Liver (tissue), 9 donors: ENCODE measurements around the gene VPS37B. TPM values are rescaled to one million over a fixed set of nuclear protein-coding genes. Genes with fewer than 3 reads are reported as not detected.
A peak's percentile ranks its signal among the peaks of the same experiment; 100 is the strongest.

ENCODE experiments used
- DNase-seq: peaks from one replicate; pipeline ENCODE4 v3.0.0-alpha.2; 2017; ENCODE audit warnings: low spot score
- H3K27ac ChIP-seq, 2 donors: one replicate each; pipeline ENCODE4 v1.7.0; 2013; ENCODE audit warnings: inconsistent platforms in 2 of 2, low read length in 2 of 2, control low read depth in 1 of 2, low read depth in 1 of 2, mild to moderate bottlenecking in 1 of 2
- H3K27me3 ChIP-seq, 4 donors: one replicate each; pipeline versions ENCODE4 v1.6.1 to v1.7.0; 2013; ENCODE audit warnings: low read length in 3 of 4, inconsistent platforms in 1 of 4, mild to moderate bottlenecking in 1 of 4, moderate library complexity in 1 of 4; ENCODE audit not compliant: control insufficient read depth in 4 of 4, insufficient read depth in 4 of 4
- H3K36me3 ChIP-seq, 4 donors: one replicate each; pipeline versions ENCODE4 v1.6.1 to v1.7.0; 2013; ENCODE audit warnings: low read length in 3 of 4, mild to moderate bottlenecking in 3 of 4, low read depth in 1 of 4, moderate library complexity in 1 of 4; ENCODE audit not compliant: control insufficient read depth in 4 of 4, insufficient read depth in 3 of 4
- H3K4me1 ChIP-seq, 4 donors: one replicate each; pipeline versions ENCODE4 v1.6.1 to v1.7.0; 2013; ENCODE audit warnings: low read length in 3 of 4, mild to moderate bottlenecking in 3 of 4, moderate library complexity in 1 of 4; ENCODE audit not compliant: control insufficient read depth in 4 of 4, insufficient read depth in 4 of 4
- H3K4me3 ChIP-seq, 3 donors: one replicate each; pipeline versions ENCODE4 v1.6.1 to v1.7.0; 2013; ENCODE audit warnings: low read length in 3 of 3, control low read depth in 1 of 3, low read depth in 1 of 3, mild to moderate bottlenecking in 1 of 3
- H3K9ac ChIP-seq, 2 donors: one replicate each; pipeline ENCODE4 v1.7.0; 2013; ENCODE audit warnings: low read length in 2 of 2, mild to moderate bottlenecking in 2 of 2, moderate library complexity in 2 of 2, control low read depth in 1 of 2, low read depth in 1 of 2
- H3K9me3 ChIP-seq, 4 donors: one replicate each; pipeline versions ENCODE4 v1.6.1 to v1.7.0; 2013; ENCODE audit warnings: low read length in 3 of 4; ENCODE audit not compliant: control insufficient read depth in 4 of 4
- ATF3 ChIP-seq: IDR thresholded peaks from 2 replicates; pipeline ENCODE4 v1.6.1; 2016; ENCODE audit warnings: antibody characterized with exemption
- CTCF ChIP-seq: fragments of 150-350 bp; IDR thresholded peaks from 2 replicates; pipeline ENCODE4 v1.5.1; 2017; ENCODE audit warnings: improper control_type of control experiment, low read depth, low read length; ENCODE audit not compliant: missing input control
- EGR1 ChIP-seq, 2 donors: IDR thresholded peaks; 2 replicates each; pipeline ENCODE4 v1.6.1; 2016 to 2018; ENCODE audit warnings: antibody characterized with exemption in 2 of 2, low read depth in 2 of 2
- FOXA1 ChIP-seq: IDR thresholded peaks from 2 replicates; pipeline ENCODE4 v1.6.1; 2016; ENCODE audit warnings: antibody characterized with exemption
- FOXA2 ChIP-seq: IDR thresholded peaks from 2 replicates; pipeline ENCODE4 v1.6.1; 2016; ENCODE audit warnings: antibody characterized with exemption
- GABPA ChIP-seq, 2 donors: IDR thresholded peaks in 1 of 2; conservative IDR thresholded peaks in 1 of 2; 2 replicates each; pipeline ENCODE4 v1.6.1; 2016; ENCODE audit warnings: antibody characterized with exemption in 2 of 2, mild to moderate bottlenecking in 1 of 2, moderate library complexity in 1 of 2
- HNF4A ChIP-seq, 2 donors: conservative IDR thresholded peaks; 2 replicates each; pipeline ENCODE4 v1.6.1; 2016; ENCODE audit warnings: antibody characterized with exemption in 2 of 2, mild to moderate bottlenecking in 2 of 2
- HNF4G ChIP-seq: IDR thresholded peaks from 2 replicates; pipeline ENCODE4 v1.6.1; 2016; ENCODE audit warnings: antibody characterized with exemption
- JUND ChIP-seq, 2 donors: IDR thresholded peaks; 2 replicates each; pipeline ENCODE4 v1.6.1; 2016; ENCODE audit warnings: antibody characterized with exemption in 2 of 2
- NR2F2 ChIP-seq: IDR thresholded peaks from 2 replicates; pipeline ENCODE4 v1.6.1; 2016; ENCODE audit warnings: antibody characterized with exemption
- RAD21 ChIP-seq, 2 donors: IDR thresholded peaks; 2 replicates each; pipeline ENCODE4 v1.6.1; 2016; ENCODE audit warnings: antibody characterized with exemption in 2 of 2, mild to moderate bottlenecking in 2 of 2
- REST ChIP-seq: IDR thresholded peaks from 2 replicates; pipeline ENCODE4 v1.6.1; 2016; ENCODE audit warnings: antibody characterized with exemption, mild to moderate bottlenecking
- RXRA ChIP-seq, 2 donors: IDR thresholded peaks; 2 replicates each; pipeline ENCODE4 v1.6.1; 2017 to 2018; ENCODE audit warnings: antibody characterized with exemption in 2 of 2, mild to moderate bottlenecking in 1 of 2
- TAF1 ChIP-seq: conservative IDR thresholded peaks from 2 replicates; pipeline ENCODE4 v1.6.1; 2016; ENCODE audit warnings: antibody characterized with exemption, mild to moderate bottlenecking
- YY1 ChIP-seq: IDR thresholded peaks from 2 replicates; pipeline ENCODE4 v1.6.1; 2016; ENCODE audit warnings: antibody characterized with exemption, mild to moderate bottlenecking
- WGBS: extraction: QIAGEN DNeasy Blood & Tissue Kit; methylation state at CpG from one replicate; pipeline ENCODE4 v1.1.7; 2013; 5-methylcytosine and 5-hydroxymethylcytosine counted together
- polyA plus RNA-seq, 2 donors: library from polyadenylated mRNA; stranded (reverse) in 1 of 2; unstranded in 1 of 2; fragments of 200-250 nt in 1 of 2; fragments of >200 nt in 1 of 2; fragmentation: Nextera tagmentation in 1 of 2; extraction: Ambion mirVana in 1 of 2; gene quantifications; one replicate each; pipeline versions ENCODE4 v1.2.1 to v1.2.3, GENCODE V29; 2013 to 2015
- total RNA-seq, 2 donors: library from RNA; depleted of rRNA; stranded (reverse); fragments of >200 nt; gene quantifications; one replicate each; pipeline ENCODE4 v1.2.3, GENCODE V29; 2014
- donor health status: healthy.
- donor health status: healthy.
- donor health status: healthy.
- donor health status: healthy.
- donor health status: healthy.

Gene VPS37B
- total and polyA plus RNA-seq, 4 donors = 2.3 to 6.8 (median 3.8) TPM

GRCh38 chr12:122864894-122865253, 31.1 kb downstream of the VPS37B start:
- Histone ChIP-seq H3K27ac (peak overlapping the region; percentile 78 to 91), H3K4me1 (peaks cover 31 to 93% (median 77%) of the 10 kb centered on the region in 4 donors), H3K36me3 (peaks cover 0 to 15% (median 4%) of the 10 kb centered on the region in 4 donors)

GRCh38 chr12:122862872-122863701, 32.8 kb downstream of the VPS37B start:
- Histone ChIP-seq H3K4me3 (no peak overlapping the region), H3K4me1 (peaks cover 31 to 79% (median 63%) of the 10 kb centered on the region in 4 donors), H3K27ac (peak overlapping the region; percentile 46 to 84), H3K27me3 (no peaks in the 10 kb centered on the region), H3K9ac (peak overlapping the region in 1 of 2 donors; percentile 5), H3K36me3 (peaks cover 0 to 5% (median 2%) of the 10 kb centered on the region in 4 donors), H3K9me3 (no peaks in the 10 kb centered on the region)
- DNase-seq = no peak
- WGBS = 45% methylated on average over 12 of the region's 12 CpGs
- TF ChIP-seq TAF1 (no peak), EGR1 (IDR thresholded peaks at IDR 0.05; ENCODE audit: low read depth in 2 of 2) (no peak), JUND (IDR thresholded peaks at IDR 0.05) (no peak), RAD21 (IDR thresholded peaks at IDR 0.05) (peak; percentile 12 to 33), ATF3 (no peak), GABPA (IDR thresholded peaks at IDR 0.05 in 1 of 2, conservative IDR thresholded peaks at IDR 0.05 in 1 of 2) (no peak), HNF4G (no peak), FOXA1 (no peak), REST (no peak), FOXA2 (no peak), CTCF (no peak), RXRA (IDR thresholded peaks at IDR 0.05) (peak in 1 of 2 donors; percentile 67), NR2F2 (no peak), YY1 (peak; percentile 42), HNF4A (conservative IDR thresholded peaks at IDR 0.05) (peak; percentile 59 to 68)

More at GRCh38 chr12:122864894-122865253, 31.1 kb downstream of the VPS37B start:
- WGBS = 35% methylated on average over 5 of the region's 5 CpGs
- no peak for TF ChIP-seq YY1
- no peak for TF ChIP-seq GABPA (IDR thresholded peaks at IDR 0.05 in 1 of 2, conservative IDR thresholded peaks at IDR 0.05 in 1 of 2)
- TF ChIP-seq FOXA1 = no peak
- no peak for TF ChIP-seq REST
- TF ChIP-seq ATF3 = no peak
- TF ChIP-seq HNF4A (conservative IDR thresholded peaks at IDR 0.05) = no peak
- H3K4me3 ChIP-seq = no peak overlapping the region
- no peaks in the 10 kb centered on the region for H3K27me3 ChIP-seq
- no peak for DNase-seq
- no peaks in the 10 kb centered on the region for H3K9me3 ChIP-seq
- H3K9ac ChIP-seq = no peak overlapping the region
